Measurements from ENCODE around the gene TBC1D25. TPM values are rescaled to one million over a fixed set of nuclear protein-coding genes. Genes with fewer than 3 reads are reported as not detected.
A peak's percentile ranks its signal among the peaks of the same experiment; 100 is the strongest.

Gene TBC1D25
- total RNA-seq, 1 donor from 2014 or later = 7.4 TPM

DNA sequence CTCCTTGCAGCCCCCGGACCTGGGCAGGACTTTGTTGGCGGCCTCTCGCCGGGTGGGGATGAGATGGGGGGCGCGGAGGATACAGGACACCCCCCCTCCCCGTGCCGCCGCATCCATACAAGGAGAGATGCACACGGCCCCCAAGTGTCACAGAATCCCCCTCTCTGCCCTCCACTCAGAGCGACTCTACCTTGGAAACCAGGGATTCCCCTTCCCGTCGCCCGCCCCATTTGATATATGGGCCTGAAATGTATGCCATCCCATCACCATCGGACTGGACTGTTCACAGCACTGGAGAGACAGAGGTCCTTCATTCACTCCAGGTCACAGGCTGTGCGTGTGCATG is 30.3 kb upstream of the TBC1D25 start:
- no peak for DNase-seq (ENCODE audit: low read depth)
- peak overlapping the region; percentile 71 for H3K4me3 ChIP-seq (ENCODE audit: low read depth, low read length)
- TF ChIP-seq CTCF (conservative IDR thresholded peaks at IDR 0.05; ENCODE audit: low read depth, low read length) = no peak

GRCh38 chrX:48509619-48510018 is 29.9 kb upstream of the TBC1D25 start:
- DNase-seq (ENCODE audit: low read depth) = no peak
- TF ChIP-seq CTCF (conservative IDR thresholded peaks at IDR 0.05; ENCODE audit: low read depth, low read length) = no peak

DNA sequence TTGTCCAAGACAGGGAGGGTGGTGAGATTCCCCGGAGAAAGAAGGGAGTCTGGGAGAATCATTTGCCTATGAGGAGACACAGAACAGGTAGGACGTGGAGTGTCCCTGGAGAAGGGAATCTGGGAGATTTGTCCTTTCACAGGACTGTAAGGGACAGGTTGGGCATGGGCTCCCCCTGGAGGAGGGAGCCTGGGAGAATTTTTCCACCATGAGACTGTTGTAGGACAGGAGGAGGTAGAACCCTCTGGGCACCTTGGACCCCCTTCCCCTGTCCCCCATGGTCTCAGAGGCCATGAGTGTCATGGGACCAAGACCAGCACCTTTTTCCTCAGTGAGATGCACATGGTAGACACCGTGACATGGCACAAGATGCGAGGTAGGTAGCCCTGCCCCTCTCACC is 28.0 kb upstream of the TBC1D25 start:
- H3K4me3 ChIP-seq (ENCODE audit: low read depth, low read length) = no peak overlapping the region
- TF ChIP-seq CTCF (conservative IDR thresholded peaks at IDR 0.05; ENCODE audit: low read depth, low read length) = peak; percentile 60
- no peak for DNase-seq (ENCODE audit: low read depth)

More at GRCh38 chrX:48509619-48510018, 29.9 kb upstream of the TBC1D25 start:
- peak overlapping the region; percentile 71 for H3K4me3 ChIP-seq (ENCODE audit: low read depth, low read length)

GRCh38 chrX:48512371-48512935 is 27.1 kb upstream of the TBC1D25 start:
- no peak for DNase-seq (ENCODE audit: low read depth)
- no peak for TF ChIP-seq CTCF (conservative IDR thresholded peaks at IDR 0.05; ENCODE audit: low read depth, low read length)
- H3K4me3 ChIP-seq (ENCODE audit: low read depth, low read length) = no peak overlapping the region

- TF ChIP-seq CTCF (conservative IDR thresholded peaks at IDR 0.05; ENCODE audit: low read depth, low read length) = no peak
- no peak overlapping the region for H3K4me3 ChIP-seq (ENCODE audit: low read depth, low read length)
- DNase-seq (ENCODE audit: low read depth) = no peak
These were observed 25.8 kb upstream of the TBC1D25 start for GRCh38 chrX:48513670-48514069.

DNA sequence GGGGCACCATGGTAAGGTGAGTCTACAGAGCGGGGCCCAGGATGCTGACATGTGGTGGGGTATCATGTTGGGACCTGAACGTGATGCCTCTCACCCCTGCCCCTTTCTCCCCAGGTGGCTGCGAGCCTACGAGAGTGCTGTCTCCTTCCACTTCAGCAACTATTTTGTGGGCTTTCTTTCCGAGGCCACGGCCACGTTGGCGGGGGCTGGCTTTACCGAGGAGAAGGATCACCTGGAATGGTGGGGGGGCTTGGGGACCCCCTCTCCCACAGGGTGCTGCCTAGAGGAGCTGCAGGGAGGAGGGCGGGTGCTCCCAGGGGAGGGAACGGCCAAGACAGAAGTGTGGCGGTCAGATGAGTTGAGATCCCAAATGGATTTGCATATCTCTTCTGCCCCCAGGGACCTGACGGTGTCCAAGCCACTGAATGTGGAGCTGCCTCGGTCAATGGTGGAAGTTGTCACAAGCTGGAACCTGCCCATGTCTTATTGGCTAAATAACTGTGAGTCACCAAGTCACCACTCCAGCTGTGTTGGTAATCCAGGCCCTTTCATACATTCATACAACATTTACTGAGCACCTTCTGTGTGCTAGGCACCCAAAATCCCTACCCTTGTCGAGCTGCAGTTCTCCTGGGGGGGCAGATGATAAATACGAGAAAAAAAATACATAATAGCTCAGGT is 25.2 kb upstream of the TBC1D25 start:
- no peak for TF ChIP-seq CTCF (conservative IDR thresholded peaks at IDR 0.05; ENCODE audit: low read depth, low read length)
- DNase-seq (ENCODE audit: low read depth) = no peak
- H3K4me3 ChIP-seq (ENCODE audit: low read depth, low read length) = no peak overlapping the region

Measured in epithelial cell of proximal tubule (primary cell).